ENCODE results near the gene MROH2A.

The MROH2A gene

DNA sequence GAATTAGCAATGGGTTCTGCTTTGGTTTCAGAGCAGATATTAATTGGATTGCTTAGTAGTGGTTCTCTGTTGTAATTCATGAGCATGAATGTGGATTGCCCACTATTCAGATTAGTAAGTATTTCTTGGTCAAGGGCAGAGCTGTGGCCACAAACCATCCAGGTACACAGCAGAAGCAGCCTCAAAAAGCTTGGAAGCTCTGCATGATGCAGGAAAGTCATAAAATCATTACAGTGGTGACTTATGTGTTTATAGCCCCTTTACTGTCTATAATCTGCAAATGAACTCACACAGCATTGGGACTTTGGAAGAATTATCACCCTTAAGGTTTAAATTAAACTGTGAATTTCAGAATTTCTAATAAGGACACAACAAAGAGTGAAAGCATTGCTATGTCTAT is 20.0 kb upstream of the MROH2A start:
- H3K4me1 Mint-ChIP-seq (ENCODE audit: low read depth): no peaks in the 10 kb centered on the region
- H3K9me3 Mint-ChIP-seq (ENCODE audit: low read depth): no peaks in the 10 kb centered on the region
- no peak overlapping the region for H3K27ac Mint-ChIP-seq
- H3K27me3 Mint-ChIP-seq: no peaks in the 10 kb centered on the region
- H3K4me3 Mint-ChIP-seq: no peak overlapping the region
- H3K36me3 Mint-ChIP-seq: no peaks in the 10 kb centered on the region

DNA sequence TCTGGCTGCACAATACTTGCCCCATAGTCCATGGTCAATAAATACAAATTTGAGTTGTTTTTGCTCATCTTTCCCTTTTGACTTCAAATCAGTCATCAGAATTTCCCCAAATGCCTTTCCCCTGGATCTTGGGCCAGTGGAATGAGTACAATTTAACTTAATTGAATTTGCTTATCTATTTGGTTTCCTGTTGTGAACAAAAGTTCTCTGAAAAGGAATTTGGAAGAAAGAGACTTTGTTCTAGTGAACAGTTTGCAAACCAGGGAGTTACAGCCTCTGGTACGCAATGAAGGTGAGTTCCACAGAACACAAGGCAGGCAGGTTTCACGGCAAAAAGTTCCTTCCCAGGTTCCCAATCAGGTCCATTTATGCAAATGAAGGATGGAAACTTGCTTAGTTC is 19.3 kb upstream of the MROH2A start:
- Mint-ChIP-seq H3K4me1 (ENCODE audit: low read depth) (no peaks in the 10 kb centered on the region), H3K27ac (no peak overlapping the region), H3K27me3 (peaks cover 5% of the 10 kb centered on the region), H3K9me3 (ENCODE audit: low read depth) (no peaks in the 10 kb centered on the region), H3K4me3 (no peak overlapping the region), H3K36me3 (no peaks in the 10 kb centered on the region)

DNA sequence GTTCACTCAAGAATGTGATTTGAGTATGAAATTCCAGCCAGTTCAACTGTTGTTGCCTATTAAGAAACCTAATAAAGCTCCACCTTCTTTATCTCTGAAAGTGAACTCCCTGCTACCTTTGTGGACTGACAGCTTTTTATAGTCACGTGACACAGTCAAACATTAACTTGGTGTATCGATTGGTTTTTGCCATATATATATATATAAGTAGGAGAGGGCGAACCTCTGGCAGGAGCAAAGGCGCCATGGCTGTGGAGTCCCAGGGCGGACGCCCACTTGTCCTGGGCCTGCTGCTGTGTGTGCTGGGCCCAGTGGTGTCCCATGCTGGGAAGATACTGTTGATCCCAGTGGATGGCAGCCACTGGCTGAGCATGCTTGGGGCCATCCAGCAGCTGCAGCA is 18.1 kb upstream of the MROH2A start, which contains the start of gene UGT1A1:
TSS of gene UGT1A1 (plus strand) at position 228 of the 400 bp plus-strand sequence. CDS start at position 246, 18 bp downstream.
- Mint-ChIP-seq H3K36me3 (no peaks in the 10 kb centered on the region), H3K27ac (no peak within 1 kb of the TSS), H3K9me3 (ENCODE audit: low read depth) (no peaks in the 10 kb centered on the region), H3K27me3 (peaks cover 5% of the 10 kb centered on the region), H3K4me3 (no peak within 1 kb of the TSS), H3K4me1 (ENCODE audit: low read depth) (no peaks in the 10 kb centered on the region)

DNA sequence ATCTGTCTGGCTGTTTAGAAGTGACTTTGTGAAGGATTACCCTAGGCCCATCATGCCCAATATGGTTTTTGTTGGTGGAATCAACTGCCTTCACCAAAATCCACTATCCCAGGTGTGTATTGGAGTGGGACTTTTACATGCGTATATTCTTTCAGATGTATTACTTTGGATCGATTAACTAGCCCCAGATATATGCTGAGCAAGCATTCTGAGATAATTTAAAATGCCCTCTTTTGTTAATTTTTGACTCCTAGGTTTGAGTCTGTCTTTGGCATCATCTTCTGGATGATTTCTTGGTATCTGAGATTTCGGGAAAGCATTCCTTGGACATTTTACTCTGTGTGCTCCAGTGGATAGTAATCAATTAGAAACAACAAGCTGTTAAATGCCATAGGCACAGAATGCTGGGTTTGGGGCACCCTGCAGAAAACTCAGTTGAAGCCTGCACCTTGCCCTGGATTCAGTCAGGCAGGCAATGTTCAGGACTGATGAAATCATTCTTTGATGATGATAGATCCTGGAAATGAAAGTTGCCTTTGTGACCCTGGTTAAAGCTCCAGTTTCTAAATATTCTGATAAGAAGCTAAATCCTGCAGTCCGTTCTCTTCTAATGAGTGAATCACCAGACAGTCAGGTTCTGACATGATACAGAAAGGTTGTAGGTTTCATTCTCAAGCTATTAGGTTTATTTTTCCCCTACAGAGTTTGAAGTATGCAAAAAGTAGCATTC is 16.9 kb upstream of the MROH2A start:
- Mint-ChIP-seq H3K9me3 (ENCODE audit: low read depth) (no peaks in the 10 kb centered on the region), H3K27me3 (peaks cover 7% of the 10 kb centered on the region), H3K4me3 (no peak overlapping the region), H3K4me1 (ENCODE audit: low read depth) (no peaks in the 10 kb centered on the region), H3K36me3 (no peaks in the 10 kb centered on the region), H3K27ac (no peak overlapping the region)

GRCh38 chr2:233764264-233764663 is 13.9 kb upstream of the MROH2A start:
- Mint-ChIP-seq H3K4me1 (ENCODE audit: low read depth) (no peaks in the 10 kb centered on the region), H3K27me3 (peaks cover 13% of the 10 kb centered on the region), H3K27ac (no peak overlapping the region), H3K9me3 (ENCODE audit: low read depth) (no peaks in the 10 kb centered on the region), H3K36me3 (no peaks in the 10 kb centered on the region), H3K4me3 (no peak overlapping the region)

DNA sequence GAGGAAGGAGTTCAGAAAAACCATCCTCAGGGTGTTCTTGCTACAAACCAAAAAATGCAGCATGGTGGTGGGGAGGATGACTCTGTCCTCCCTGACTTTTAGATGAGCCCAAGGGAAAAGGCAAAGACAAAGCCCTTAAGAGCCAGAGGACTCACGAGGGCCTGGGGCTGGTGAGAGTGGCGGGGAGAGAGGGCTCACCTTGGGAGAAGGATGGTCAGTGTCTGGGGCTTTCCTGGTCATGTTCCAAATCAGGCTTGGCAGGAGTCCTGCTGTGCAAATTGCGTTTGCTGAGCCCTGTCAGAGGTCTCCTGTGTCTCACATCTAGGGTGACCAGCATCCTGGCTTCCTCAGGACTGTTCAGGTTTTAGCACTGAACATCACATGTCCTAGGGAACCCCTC is 13.4 kb upstream of the MROH2A start:
- H3K36me3 Mint-ChIP-seq: no peaks in the 10 kb centered on the region
- H3K4me3 Mint-ChIP-seq: no peak overlapping the region
- H3K9me3 Mint-ChIP-seq (ENCODE audit: low read depth): no peaks in the 10 kb centered on the region
- H3K27ac Mint-ChIP-seq: no peak overlapping the region
- H3K4me1 Mint-ChIP-seq (ENCODE audit: low read depth): no peaks in the 10 kb centered on the region
- peaks cover 13% of the 10 kb centered on the region for H3K27me3 Mint-ChIP-seq

DNA sequence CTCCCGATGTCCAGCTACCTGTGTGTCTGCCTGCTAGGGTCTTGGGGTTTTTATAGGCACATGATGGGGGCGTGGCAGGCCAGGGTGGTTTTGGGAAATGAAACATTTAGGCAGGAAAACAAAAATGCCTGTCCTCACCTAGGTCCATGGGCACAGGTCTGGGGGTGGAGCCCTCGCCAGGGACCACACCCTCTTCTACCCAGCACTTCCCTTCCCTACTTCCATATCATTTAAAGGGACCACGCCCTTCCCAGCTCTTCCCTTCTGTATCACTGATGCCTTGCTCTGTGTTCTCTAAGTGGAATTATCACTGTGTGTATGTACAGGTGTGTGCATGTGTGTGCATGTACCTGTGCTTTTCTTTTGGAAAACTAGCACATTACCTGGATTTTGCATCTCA is 11.7 kb upstream of the MROH2A start:
- H3K36me3 Mint-ChIP-seq: no peaks in the 10 kb centered on the region

GRCh38 chr2:233768076-233768475 is 10.1 kb upstream of the MROH2A start:
- Mint-ChIP-seq H3K27me3 (peaks cover 15% of the 10 kb centered on the region), H3K9me3 (ENCODE audit: low read depth) (no peaks in the 10 kb centered on the region), H3K36me3 (no peaks in the 10 kb centered on the region), H3K27ac (no peak overlapping the region), H3K4me3 (no peak overlapping the region), H3K4me1 (ENCODE audit: low read depth) (no peaks in the 10 kb centered on the region)

More for the DNA sequence above, 11.7 kb upstream of the MROH2A start:
- no peaks in the 10 kb centered on the region for H3K9me3 Mint-ChIP-seq (ENCODE audit: low read depth)
- H3K4me1 Mint-ChIP-seq (ENCODE audit: low read depth): no peaks in the 10 kb centered on the region
- H3K27me3 Mint-ChIP-seq: peaks cover 15% of the 10 kb centered on the region
- no peak overlapping the region for H3K27ac Mint-ChIP-seq
- no peak overlapping the region for H3K4me3 Mint-ChIP-seq

- peaks cover 9% of the 10 kb centered on the region for H3K27me3 Mint-ChIP-seq
- no peaks in the 10 kb centered on the region for H3K4me1 Mint-ChIP-seq (ENCODE audit: low read depth)
- H3K4me3 Mint-ChIP-seq: no peak overlapping the region
- no peaks in the 10 kb centered on the region for H3K9me3 Mint-ChIP-seq (ENCODE audit: low read depth)
- H3K36me3 Mint-ChIP-seq: no peaks in the 10 kb centered on the region
- no peak overlapping the region for H3K27ac Mint-ChIP-seq
These were observed 8.9 kb upstream of the MROH2A start for GRCh38 chr2:233769260-233769659.

DNA sequence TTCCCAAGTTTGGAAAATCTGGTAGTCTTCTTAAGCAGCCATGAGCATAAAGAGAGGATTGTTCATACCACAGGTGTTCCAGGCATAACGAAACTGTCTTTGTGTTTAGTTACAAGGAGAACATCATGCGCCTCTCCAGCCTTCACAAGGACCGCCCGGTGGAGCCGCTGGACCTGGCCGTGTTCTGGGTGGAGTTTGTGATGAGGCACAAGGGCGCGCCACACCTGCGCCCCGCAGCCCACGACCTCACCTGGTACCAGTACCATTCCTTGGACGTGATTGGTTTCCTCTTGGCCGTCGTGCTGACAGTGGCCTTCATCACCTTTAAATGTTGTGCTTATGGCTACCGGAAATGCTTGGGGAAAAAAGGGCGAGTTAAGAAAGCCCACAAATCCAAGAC is 6.0 kb upstream of the MROH2A start:
- H3K9me3 Mint-ChIP-seq (ENCODE audit: low read depth): peaks cover 9% of the 10 kb centered on the region
- H3K4me3 Mint-ChIP-seq: no peak overlapping the region
- H3K36me3 Mint-ChIP-seq: no peaks in the 10 kb centered on the region
- H3K27ac Mint-ChIP-seq: no peak overlapping the region
- peaks cover 7% of the 10 kb centered on the region for H3K27me3 Mint-ChIP-seq
- H3K4me1 Mint-ChIP-seq (ENCODE audit: low read depth): no peaks in the 10 kb centered on the region

- Mint-ChIP-seq H3K4me1 (ENCODE audit: low read depth) (no peaks in the 10 kb centered on the region), H3K27ac (no peak overlapping the region), H3K27me3 (peaks cover 7% of the 10 kb centered on the region), H3K9me3 (ENCODE audit: low read depth) (peaks cover 9% of the 10 kb centered on the region), H3K4me3 (no peak overlapping the region), H3K36me3 (no peaks in the 10 kb centered on the region)
These were observed 5.5 kb upstream of the MROH2A start for GRCh38 chr2:233772583-233772982.

- Mint-ChIP-seq H3K27ac (no peak overlapping the region), H3K4me3 (no peak overlapping the region), H3K27me3 (peaks cover 5% of the 10 kb centered on the region), H3K4me1 (ENCODE audit: low read depth) (no peaks in the 10 kb centered on the region), H3K36me3 (no peaks in the 10 kb centered on the region), H3K9me3 (ENCODE audit: low read depth) (peaks cover 9% of the 10 kb centered on the region)
These were observed 4.3 kb upstream of the MROH2A start for GRCh38 chr2:233773854-233774253.

DNA sequence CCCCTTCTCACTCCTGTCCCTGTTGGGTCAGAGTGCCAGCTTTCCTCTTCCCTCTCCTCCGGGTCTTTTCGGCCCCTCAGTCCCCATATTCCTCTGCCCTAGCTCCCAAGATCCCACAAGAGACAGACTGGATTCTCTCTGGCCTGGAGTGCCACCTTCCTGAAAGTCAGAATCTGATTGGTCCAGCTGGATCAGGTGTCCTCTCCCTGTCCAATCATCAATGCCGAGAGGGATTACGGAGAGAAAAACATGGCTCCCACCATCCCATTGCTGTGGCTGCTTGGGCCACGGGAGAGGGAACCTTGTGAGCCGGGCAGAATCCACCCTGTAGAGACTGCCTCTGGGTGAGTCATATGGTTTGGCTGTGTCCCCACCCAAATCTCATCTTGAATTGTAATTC is 2.7 kb upstream of the MROH2A start:
- peaks cover 9% of the 10 kb centered on the region for H3K9me3 Mint-ChIP-seq (ENCODE audit: low read depth)
- peaks cover 7% of the 10 kb centered on the region for H3K27me3 Mint-ChIP-seq
- no peaks in the 10 kb centered on the region for H3K36me3 Mint-ChIP-seq

DNA sequence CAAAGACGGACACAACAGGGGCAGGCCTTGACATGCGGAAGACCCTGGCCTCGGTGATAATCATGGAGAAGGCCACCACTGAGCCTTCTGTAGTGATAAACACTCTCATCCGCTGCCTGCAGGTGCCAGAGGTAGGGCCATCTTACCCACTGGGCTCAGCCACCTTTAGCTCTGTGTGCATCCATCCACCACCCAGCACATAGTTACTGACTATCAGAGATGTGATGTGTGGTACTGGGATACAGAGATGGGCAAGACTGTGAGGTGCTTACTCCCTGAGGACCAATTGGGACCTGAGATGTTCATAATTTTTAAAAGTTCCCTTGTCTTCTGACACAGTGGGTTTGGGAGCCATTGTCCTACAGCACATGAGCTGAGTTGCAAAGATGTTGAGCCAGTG is 1.6 kb downstream of the MROH2A start:
- no peak overlapping the region for H3K4me3 Mint-ChIP-seq
- H3K4me1 Mint-ChIP-seq (ENCODE audit: low read depth): no peaks in the 10 kb centered on the region
- H3K9me3 Mint-ChIP-seq (ENCODE audit: low read depth): peaks cover 17% of the 10 kb centered on the region
- no peak overlapping the region for H3K27ac Mint-ChIP-seq
- peaks cover 3% of the 10 kb centered on the region for H3K36me3 Mint-ChIP-seq
- H3K27me3 Mint-ChIP-seq: peaks cover 10% of the 10 kb centered on the region

More for the DNA sequence above, 2.7 kb upstream of the MROH2A start:
- no peak overlapping the region for H3K27ac Mint-ChIP-seq
- H3K4me3 Mint-ChIP-seq: no peak overlapping the region
- no peaks in the 10 kb centered on the region for H3K4me1 Mint-ChIP-seq (ENCODE audit: low read depth)

GRCh38 chr2:233780771-233781170 is 2.6 kb downstream of the MROH2A start:
- H3K27ac Mint-ChIP-seq: no peak overlapping the region
- H3K9me3 Mint-ChIP-seq (ENCODE audit: low read depth): peaks cover 16% of the 10 kb centered on the region
- no peaks in the 10 kb centered on the region for H3K4me1 Mint-ChIP-seq (ENCODE audit: low read depth)
- no peak overlapping the region for H3K4me3 Mint-ChIP-seq
- H3K27me3 Mint-ChIP-seq: peaks cover 8% of the 10 kb centered on the region
- H3K36me3 Mint-ChIP-seq: peaks cover 3% of the 10 kb centered on the region

- Mint-ChIP-seq H3K36me3 (no peaks in the 10 kb centered on the region), H3K9me3 (ENCODE audit: low read depth) (no peaks in the 10 kb centered on the region), H3K4me3 (no peak overlapping the region), H3K27me3 (peaks cover 5% of the 10 kb centered on the region), H3K27ac (no peak overlapping the region), H3K4me1 (ENCODE audit: low read depth) (no peaks in the 10 kb centered on the region)
These were observed 11.4 kb downstream of the MROH2A start for GRCh38 chr2:233789554-233789953.

Data from activated naive CD8-positive, alpha-beta T cell (primary cell).